GM12878 (cell line): ENCODE measurements around the gene ZNF282. TPM values are rescaled to one million over a fixed set of nuclear protein-coding genes. Genes with fewer than 3 reads are reported as not detected.
"Not testable (repeated sequence)": the region's sequence is repeated elsewhere in the genome, so short reads cannot be mapped to it uniquely, and the experiment has no call there.

Experiments
- ATAC-seq: fragments of 200-7000 bp; cut with Tn5 transposase; 3 replicates; pipeline ENCODE4 v1.9.1; 2020; ENCODE audit warnings: mild to moderate bottlenecking, moderate library complexity
- BruUV-seq: library from RNA; stranded (reverse); fragments of 400-500 nt; replicated peaks from 2 replicates; lab custom pipeline; 2021; lab: Mats Ljungman, UMichigan
- CTCF ChIA-PET: fragments of 300-600 bp; sonication (Branson Sonifier 250); formaldehyde crosslinking; extraction: SDS; loops from one replicate; lab custom pipeline; 2021; ENCODE audit warnings: inconsistent platforms; lab: Yijun Ruan, JAX
- POLR2A ChIA-PET: fragments of 350-600 bp; formaldehyde crosslinking; extraction: SDS; loops from one replicate; lab custom pipeline; 2021; ENCODE audit warnings: inconsistent platforms; lab: Charles Lee
- RAD21 ChIA-PET: fragments of 300-600 bp; sonication (Branson Sonifier 250); formaldehyde crosslinking; loops from one replicate; lab custom pipeline; 2023; ENCODE audit warnings: antibody characterized with exemption; ENCODE audit not compliant: unreplicated experiment; lab: Charles Lee
- SMC1A ChIA-PET: fragments of 300-600 bp; sonication (Branson Sonifier 250); formaldehyde crosslinking; loops from one replicate; lab custom pipeline; 2023; ENCODE audit not compliant: unreplicated experiment, uncharacterized antibody; lab: Charles Lee
- DNase-seq: peaks from one replicate; pipeline ENCODE4 v3.0.0-alpha.2; 2011; ENCODE audit warnings: low read depth, low spot score
- FAIRE-seq: peaks from 3 replicates; lab custom pipeline; 2011; peaks lifted over from hg19 to GRCh38; lab: Jason Lieb, UNC
- H2AFZ ChIP-seq: 2 replicates; pipeline ENCODE4 v1.6.0; 2011; ENCODE audit warnings: low read depth, low read length, control low read depth; ENCODE audit not compliant: control insufficient read depth
- H3K27ac ChIP-seq: 2 replicates; pipeline ENCODE4 v1.5.1; 2011; ENCODE audit warnings: control low read depth; ENCODE audit not compliant: control insufficient read depth, insufficient read depth
- H3K27me3 ChIP-seq, 2 experiments: replicated peaks in 1 of 2; 2 replicates each; pipeline versions ENCODE4 v1.6.0 to v1.6.1; 2011; ENCODE audit warnings: low read length in 1 of 2; ENCODE audit not compliant: control insufficient read depth in 2 of 2, insufficient read depth in 2 of 2
- H3K36me3 ChIP-seq, 2 experiments: 2 replicates each; pipeline ENCODE4 v1.5.1; 2011; ENCODE audit warnings: low read length in 1 of 2; ENCODE audit not compliant: control insufficient read depth in 2 of 2, insufficient read depth in 2 of 2
- H3K4me1 ChIP-seq: 2 replicates; pipeline ENCODE4 v1.6.1; 2011; ENCODE audit warnings: mild to moderate bottlenecking, low read length, moderate library complexity, mixed read lengths; ENCODE audit not compliant: control insufficient read depth, insufficient read depth
- H3K4me2 ChIP-seq: 2 replicates; pipeline ENCODE4 v1.6.0; 2011; ENCODE audit warnings: control low read depth; ENCODE audit not compliant: control insufficient read depth, insufficient read depth
- H3K4me3 ChIP-seq: fragments of 200-600 bp; sonication (generic); 2 replicates; pipeline ENCODE4 v1.5.1; 2016
- H3K79me2 ChIP-seq: 2 replicates; pipeline ENCODE4 v1.6.0; 2011; ENCODE audit warnings: low read length; ENCODE audit not compliant: control insufficient read depth, insufficient read depth
- H3K9ac ChIP-seq: 2 replicates; pipeline ENCODE4 v1.8.0; 2011; ENCODE audit warnings: low read length, control low read depth, mixed read lengths; ENCODE audit not compliant: control insufficient read depth, insufficient read depth
- H3K9me3 ChIP-seq: replicated peaks from 3 replicates; pipeline ENCODE4 v1.5.1; 2011; ENCODE audit warnings: mild to moderate bottlenecking, low read length; ENCODE audit not compliant: control insufficient read depth, insufficient read depth
- H4K20me1 ChIP-seq: 2 replicates; pipeline ENCODE4 v1.6.0; 2011; ENCODE audit not compliant: control insufficient read depth, insufficient read depth
- BCLAF1 ChIP-seq: fragments of 450-650 bp; IDR thresholded peaks from 2 replicates; pipeline ENCODE4 v1.6.1; 2017; ENCODE audit warnings: antibody characterized with exemption, mild to moderate bottlenecking, moderate library complexity
- HSF1 ChIP-seq: fragments of 150-350 bp; IDR thresholded peaks from 2 replicates; pipeline ENCODE4 v1.6.1; 2014; ENCODE audit warnings: mild to moderate bottlenecking, low read depth, low read length
- MTA2 ChIP-seq: fragments of 450-650 bp; IDR thresholded peaks from 2 replicates; pipeline ENCODE4 v1.6.1; 2016; ENCODE audit warnings: low read depth, mild to moderate bottlenecking, moderate library complexity
- PAX5 ChIP-seq: IDR thresholded peaks from 2 replicates; pipeline ENCODE4 v1.6.1; 2011; ENCODE audit warnings: low read depth, low read length, borderline replicate concordance
- POLR2AphosphoS5 ChIP-seq: IDR thresholded peaks from 2 replicates; pipeline ENCODE4 v1.6.1; 2011; ENCODE audit warnings: mild to moderate bottlenecking, low read length, inconsistent platforms
- SPI1 ChIP-seq: IDR thresholded peaks from 2 replicates; pipeline ENCODE4 v1.6.1; 2011; ENCODE audit warnings: low read depth, mild to moderate bottlenecking, low read length, moderate library complexity, borderline replicate concordance; ENCODE audit not compliant: insufficient read depth
- ZNF687 ChIP-seq: fragments of 450-650 bp; IDR thresholded peaks from 2 replicates; pipeline ENCODE4 v1.6.1; 2017; ENCODE audit warnings: mild to moderate bottlenecking, moderate library complexity
- WGBS: methylation state at CpG from one replicate; pipeline ENCODE4 v1.1.6; 2016; ENCODE audit warnings: low lambda C conversion rate; ENCODE audit not compliant: insufficient replicate concordance, insufficient coverage; ENCODE audit errors: missing lambda C conversion rate; 5-methylcytosine and 5-hydroxymethylcytosine counted together
- in situ Hi-C: fragments of 300-500 bp; cut with MboI; formaldehyde crosslinking; loops from 9 replicates; pipeline ENCODE4 v1.14.3; 2018; ENCODE audit warnings: mixed read lengths
- intact Hi-C: fragments of 100-400 bp; cut with micrococcal nuclease; formaldehyde crosslinking; loops from one replicate; pipeline ENCODE4 v1.14.2; 2022; ENCODE audit not compliant: unreplicated experiment
- polyA plus RNA-seq, 11 experiments: library from polyadenylated mRNA; depleted of rRNA in 4 of 11; unstranded in 6 of 11; stranded (reverse) in 5 of 11; fragments of >200 nt; fragmentation: Nextera tagmentation in 4 of 11; fragmentation: Illumina TruSeq in 1 of 11; extraction: Ambion mirVana in 4 of 11; extraction: Trizol in 1 of 11; gene quantifications; 1 replicate in 1 of 11; 2 replicates in 10 of 11; pipeline versions ENCODE4 v1.2.1 to v1.2.3, GENCODE V29; 2011 to 2016; ENCODE audit warnings: inconsistent platforms in 2 of 11, missing spikeins in 2 of 11, low read depth in 1 of 11
- total RNA-seq, 4 experiments: library from RNA; depleted of rRNA in 3 of 4; stranded (reverse); fragments of >200 nt in 3 of 4; fragmentation: Illumina TruSeq in 1 of 4; extraction: Trizol in 1 of 4; gene quantifications; 2 replicates each; pipeline versions ENCODE4 v1.2.1 to v1.2.3, GENCODE V29; 2013 to 2021

The ZNF282 gene
- total and polyA plus RNA-seq, 10 of the 15 experiments (the other 5 are each of a cell fraction or from before 2014, with no cell fraction given), result 0.35 to 28.4 (median 8.1) TPM

GRCh38 chr7:149251518-149251917 lies 56.2 kb downstream of the ZNF282 start:
- ChIA-PET POLR2A (interaction anchor here (0.6 to 1.5 kb wide), 4 partner anchors 10 to 411 kb away, joined by 3 to 6 read pairs (median 4); partner anchors contain the start of gene ZNF783), CTCF (interaction anchor here (2.4 kb wide), 1 partner anchor 10 kb away, joined by 15 read pairs; the partner anchor contains the start of gene ZNF783), SMC1A (interaction anchor here (0.7 kb wide), 1 partner anchor 70 kb away, joined by 3 read pairs; no protein-coding TSS in a partner anchor)
- H3K27me3 ChIP-seq, H3K4me3 ChIP-seq, H3K79me2 ChIP-seq, intact Hi-C loops, BruUV-seq, H3K4me2 ChIP-seq, in situ Hi-C loops, DNase-seq, H3K4me1 ChIP-seq, H3K9ac ChIP-seq, RAD21 ChIA-PET, H4K20me1 ChIP-seq, FAIRE-seq, ATAC-seq, H3K9me3 ChIP-seq, H3K27ac ChIP-seq, H2AFZ ChIP-seq: not testable (repeated sequence)
- WGBS, result over 99% methylated on average over 7 of the region's 10 CpGs
- peaks cover 12 to 16% of the 10 kb centered on the region in 2 experiments for H3K36me3 ChIP-seq

- ATAC-seq (no peak), DNase-seq (no peak), FAIRE-seq (no peak)
- ChIA-PET POLR2A (interaction anchor here (1.5 kb wide), 1 partner anchor 10 kb away, joined by 4 read pairs; the partner anchor contains the start of gene ZNF783), CTCF (interaction anchor here (0.6 to 2.4 kb wide), 3 partner anchors 9 to 611 kb away, joined by 3 to 15 read pairs (median 3); partner anchors contain the start of gene ZNF783), RAD21 (no interaction called here), SMC1A (no interaction called here)
- no peak overlapping the region for H2AFZ ChIP-seq
- peaks cover 6% of the 10 kb centered on the region for H3K79me2 ChIP-seq
- intact Hi-C loops (no loop called here), in situ Hi-C loops (no loop called here)
- H3K9me3 ChIP-seq, result no peaks in the 10 kb centered on the region; the same call in 2 of the 3 replicates
- WGBS, result 95% methylated on average over 2 of the region's 2 CpGs
- H3K27ac ChIP-seq, result no peak overlapping the region
- no peak overlapping the region for H3K4me2 ChIP-seq
- no peaks in the 10 kb centered on the region for H3K27me3 ChIP-seq
- no peak overlapping the region for H3K9ac ChIP-seq
- H3K4me3 ChIP-seq, result no peak overlapping the region
- peaks cover 6% of the 10 kb centered on the region for H3K4me1 ChIP-seq
- BruUV-seq, result no TSS peak
- H3K36me3 ChIP-seq, result peaks cover 12 to 16% of the 10 kb centered on the region in 2 experiments
- H4K20me1 ChIP-seq, result no peaks in the 10 kb centered on the region
- no peak for TF ChIP-seq POLR2AphosphoS5
- TF ChIP-seq ZNF687, result no peak
- no peak for TF ChIP-seq BCLAF1
- TF ChIP-seq PAX5, result no peak
- TF ChIP-seq MTA2, result no peak
- TF ChIP-seq SPI1, result no peak
- TF ChIP-seq HSF1, result no peak
These were observed 57.0 kb downstream of the ZNF282 start for GRCh38 chr7:149252378-149252777.
